AG04450 (cell line): ENCODE results near the gene STARD7. TPM values are rescaled to one million over a fixed set of nuclear protein-coding genes. Genes with fewer than 3 reads are reported as not detected.

Source experiments
- CTCF ChIA-PET: fragments of 300-600, 350-600 bp; formaldehyde crosslinking; extraction: SDS; loops from one replicate; lab custom pipeline; 2022; ENCODE audit warnings: antibody characterized with exemption, inconsistent platforms; lab: Charles Lee
- POLR2A ChIA-PET: fragments of 350-600 bp; formaldehyde crosslinking; extraction: SDS; loops from one replicate; lab custom pipeline; 2021; ENCODE audit warnings: antibody characterized with exemption, inconsistent platforms; lab: Yijun Ruan, JAX
- DNase-seq: peaks from one replicate; pipeline ENCODE4 v3.0.0-alpha.2; 2011; ENCODE audit warnings: low read depth, low spot score
- H3K27ac ChIP-seq: one replicate; pipeline ENCODE4 v1.5.1; 2012; ENCODE audit warnings: low read depth, low read length, control low read depth
- H3K27me3 ChIP-seq: one replicate; pipeline ENCODE4 v1.6.0; 2012; ENCODE audit warnings: low read length; ENCODE audit not compliant: control insufficient read depth, insufficient read depth
- H3K4me3 ChIP-seq: 2 replicates; pipeline ENCODE4 v1.5.1; 2011; ENCODE audit warnings: mild to moderate bottlenecking, low read depth, low read length, control low read depth
- H3K9me3 ChIP-seq: 2 replicates; pipeline ENCODE4 v1.5.1; 2012; ENCODE audit warnings: low read length; ENCODE audit not compliant: control insufficient read depth, insufficient read depth
- CTCF ChIP-seq: IDR thresholded peaks from 2 replicates; pipeline ENCODE4 v1.5.1; 2011; ENCODE audit warnings: low read depth, low read length, control low read depth, inconsistent platforms
- polyA plus RNA-seq: library from polyadenylated mRNA; depleted of rRNA; stranded (reverse); fragments of >200 nt; gene quantifications from 2 replicates; pipeline ENCODE4 v1.2.3, GENCODE V29; 2011

Gene STARD7
- polyA plus RNA-seq, 1 experiment = 106 TPM

GRCh38 chr2:96145036-96145847 is 63.4 kb downstream of the STARD7 start, which contains the start of gene DUSP2:
TSS of gene DUSP2 (minus strand) at chr2:96145440. CDS start at chr2:96145354, 86 bp downstream.
- DNase-seq = no peak
- peak within 1 kb of the TSS; percentile 63 for H3K4me3 ChIP-seq
- no peak within 1 kb of the TSS for H3K27ac ChIP-seq
- ChIA-PET POLR2A (no interaction called here), CTCF (interaction anchor here (1.4 kb wide), 1 partner anchor 29 kb away, joined by 3 read pairs; no protein-coding TSS in a partner anchor)
- no peaks in the 10 kb centered on the region; the same call in 1 of the 2 replicates for H3K9me3 ChIP-seq
- TF ChIP-seq CTCF = no peak
- no peaks in the 10 kb centered on the region for H3K27me3 ChIP-seq

- DNase-seq = no peak
- no peak for TF ChIP-seq CTCF
- H3K27me3 ChIP-seq = no peaks in the 10 kb centered on the region
- CTCF ChIA-PET = interaction anchor here (1.4 kb wide), 1 partner anchor 30 kb away, joined by 3 read pairs; no protein-coding TSS in a partner anchor
- POLR2A ChIA-PET = no interaction called here
- no peak overlapping the region for H3K27ac ChIP-seq
- H3K4me3 ChIP-seq = peak overlapping the region; percentile 63
- H3K9me3 ChIP-seq = no peaks in the 10 kb centered on the region; the same call in 1 of the 2 replicates
Observed at GRCh38 chr2:96144481-96145035, 64.1 kb downstream of the STARD7 start.

GRCh38 chr2:96143848-96144480 is 64.7 kb downstream of the STARD7 start:
- no peaks in the 10 kb centered on the region for H3K27me3 ChIP-seq
- peak overlapping the region; percentile 63 for H3K4me3 ChIP-seq
- H3K27ac ChIP-seq = no peak overlapping the region
- ChIA-PET CTCF (interaction anchor here (1.4 kb wide), 1 partner anchor 30 kb away, joined by 3 read pairs; no protein-coding TSS in a partner anchor), POLR2A (no interaction called here)
- no peak for DNase-seq
- H3K9me3 ChIP-seq = no peaks in the 10 kb centered on the region; the same call in 1 of the 2 replicates
- TF ChIP-seq CTCF = 0 out of 2 replicates have a peak, but pooled peaks have one; percentile 2

GRCh38 chr2:96143231-96143847 is 65.3 kb downstream of the STARD7 start:
- DNase-seq = no peak
- Histone ChIP-seq H3K27me3 (no peaks in the 10 kb centered on the region), H3K9me3 (no peaks in the 10 kb centered on the region; the same call in 1 of the 2 replicates), H3K4me3 (no peak overlapping the region), H3K27ac (no peak overlapping the region)
- TF ChIP-seq CTCF = no peak
- CTCF ChIA-PET = interaction anchor here (0.7 to 1.4 kb wide), 2 partner anchors 31 to 124 kb away, joined by 3 read pairs; no protein-coding TSS in a partner anchor
- POLR2A ChIA-PET = no interaction called here
